ENCODE data around the gene DIDO1.

DNA sequence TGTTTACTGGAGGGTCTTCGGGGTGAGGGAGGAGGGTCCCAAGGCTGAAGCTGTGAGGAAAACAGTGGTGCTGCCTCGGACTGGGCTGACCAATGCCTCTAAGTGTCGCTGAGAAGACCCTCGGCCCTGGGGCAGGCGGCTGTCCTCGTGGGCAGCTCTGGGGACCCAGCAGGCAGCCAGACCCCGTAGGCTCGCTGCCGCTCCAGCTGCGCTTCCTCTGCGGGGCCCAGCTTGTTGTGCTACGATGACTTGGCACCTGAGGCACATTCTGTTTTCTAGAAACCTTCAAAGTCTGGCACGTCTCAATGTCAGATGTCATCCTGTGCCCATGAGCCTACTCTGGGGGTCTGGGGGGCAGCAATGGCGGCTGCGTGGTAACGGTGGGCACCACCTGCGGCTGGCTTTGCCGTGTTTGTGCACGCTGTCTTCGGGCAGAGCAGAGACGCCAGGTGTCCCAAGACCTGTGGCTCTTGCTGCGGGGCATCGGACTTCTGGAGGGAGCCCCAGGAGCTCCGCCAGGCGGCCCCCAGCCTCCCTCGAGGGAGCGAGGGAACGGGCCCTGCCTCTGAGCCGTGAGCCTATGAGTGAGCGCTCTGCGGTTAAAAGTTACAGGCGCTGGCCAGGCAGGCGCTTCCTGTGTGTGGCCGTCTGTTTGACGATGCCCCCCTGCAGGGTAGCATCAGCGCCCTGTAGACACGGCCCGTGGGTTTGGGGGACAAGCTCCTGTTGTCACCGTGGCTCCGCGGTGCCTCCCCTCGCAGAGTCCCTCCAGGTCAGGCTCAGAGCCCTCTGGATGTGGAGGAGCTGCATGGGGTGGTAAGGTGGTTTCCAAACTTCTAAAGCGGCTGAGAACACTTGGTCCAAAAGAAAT, 33.0 kb upstream of the DIDO1 start:
- TF ChIP-seq CTCF (IDR thresholded peaks at IDR 0.05) = no peak
- TF ChIP-seq EZH2 (IDR thresholded peaks at IDR 0.05; ENCODE audit: borderline replicate concordance, insufficient read depth, low read depth, low read length, poor library complexity, severe bottlenecking) = no peak

Data from B cell (primary cell).